GM23338 (cell line): ENCODE data around the gene PNLIP. TPM values are rescaled to one million over a fixed set of nuclear protein-coding genes. Genes with fewer than 3 reads are reported as not detected.

Experiments used
- ATAC-seq: fragments of 200-7000 bp; cut with Tn5 transposase; 3 replicates; pipeline ENCODE4 v1.9.1; 2020
- DNase-seq: peaks from one replicate; pipeline ENCODE4 v3.0.0-alpha.2; 2015; ENCODE audit warnings: low spot score
- H2AFZ ChIP-seq: fragments of 200-600 bp; sonication (generic); 2 replicates; pipeline ENCODE4 v1.8.0; 2016; ENCODE audit warnings: antibody characterized with exemption, mild to moderate bottlenecking, moderate library complexity
- H3F3A ChIP-seq: fragments of 200-600 bp; sonication (generic); replicated peaks from 2 replicates; pipeline ENCODE4 v1.8.0; 2017; ENCODE audit warnings: antibody characterized with exemption, mixed run types, low read depth
- H3K27ac ChIP-seq: fragments of 200-600 bp; sonication (generic); 2 replicates; pipeline ENCODE4 v1.6.1; 2016; ENCODE audit warnings: low read depth
- H3K27me3 ChIP-seq: fragments of 200-600 bp; sonication (generic); 2 replicates; pipeline ENCODE4 v1.8.0; 2016; ENCODE audit warnings: mild to moderate bottlenecking, mixed run types, moderate library complexity; ENCODE audit not compliant: insufficient read depth
- H3K36me3 ChIP-seq: fragments of 200-600 bp; sonication (generic); 2 replicates; pipeline ENCODE4 v1.8.0; 2016; ENCODE audit warnings: mild to moderate bottlenecking; ENCODE audit not compliant: insufficient read depth
- H3K4me1 ChIP-seq: fragments of 200-600 bp; sonication (generic); 2 replicates; pipeline ENCODE4 v1.8.0; 2016; ENCODE audit warnings: mild to moderate bottlenecking, moderate library complexity; ENCODE audit not compliant: insufficient read depth
- H3K4me2 ChIP-seq: fragments of 200-600 bp; sonication (generic); 2 replicates; pipeline ENCODE4 v1.7.1; 2017; ENCODE audit warnings: mixed run types
- H3K4me3 ChIP-seq: fragments of 200-600 bp; sonication (generic); 2 replicates; pipeline ENCODE4 v1.6.1; 2016; ENCODE audit warnings: mixed run types
- H3K79me2 ChIP-seq: fragments of 200-600 bp; sonication (generic); replicated peaks from 2 replicates; pipeline ENCODE4 v1.8.0; 2017; ENCODE audit warnings: mild to moderate bottlenecking; ENCODE audit not compliant: insufficient read depth
- H3K9me2 ChIP-seq: fragments of 200-600 bp; sonication (generic); 2 replicates; pipeline ENCODE4 v1.8.0; 2017; ENCODE audit not compliant: insufficient read depth
- H4K20me1 ChIP-seq: fragments of 200-600 bp; sonication (generic); replicated peaks from 2 replicates; pipeline ENCODE4 v1.8.0; 2017; ENCODE audit warnings: mild to moderate bottlenecking; ENCODE audit not compliant: insufficient read depth
- H3K27ac Mint-ChIP-seq: 2 replicates; pipeline ENCODE4 v1.8.0; 2020; ENCODE audit warnings: inconsistent platforms, mild to moderate bottlenecking, moderate library complexity, mixed read lengths
- H3K27me3 Mint-ChIP-seq: 3 replicates; pipeline ENCODE4 v1.8.0; 2022; ENCODE audit warnings: low read depth, mild to moderate bottlenecking, moderate library complexity, mixed read lengths, inconsistent platforms; ENCODE audit not compliant: insufficient read depth, poor library complexity
- H3K36me3 Mint-ChIP-seq: 3 replicates; pipeline ENCODE4 v1.8.0; 2021; ENCODE audit warnings: low read depth, mild to moderate bottlenecking, inconsistent platforms, moderate library complexity, mixed read lengths
- H3K4me1 Mint-ChIP-seq: 3 replicates; pipeline ENCODE4 v1.8.0; 2020; ENCODE audit warnings: mild to moderate bottlenecking, inconsistent platforms, mixed read lengths
- H3K4me3 Mint-ChIP-seq: 3 replicates; pipeline ENCODE4 v1.8.0; 2021; ENCODE audit warnings: moderate library complexity, mild to moderate bottlenecking, inconsistent platforms, mixed read lengths
- H3K9me3 Mint-ChIP-seq: 3 replicates; pipeline ENCODE4 v1.8.0; 2020; ENCODE audit warnings: moderate library complexity, mild to moderate bottlenecking, inconsistent platforms, mixed read lengths
- CREB1 ChIP-seq: fragments of 250-450 bp; sonication (Bioruptor Pico); IDR thresholded peaks from 2 replicates; pipeline ENCODE4 v1.5.0; 2020; ENCODE audit warnings: low read depth, mild to moderate bottlenecking, moderate library complexity
- EZH2 ChIP-seq: fragments of 200-600 bp; sonication (generic); IDR thresholded peaks from one replicate; pipeline ENCODE4 v1.8.0; 2017; ENCODE audit warnings: antibody characterized with exemption, mild to moderate bottlenecking, low read depth; ENCODE audit not compliant: unreplicated experiment
- JUNB ChIP-seq: IDR thresholded peaks from one replicate; pipeline ENCODE4 v1.6.1; 2016; ENCODE audit warnings: antibody characterized with exemption; ENCODE audit not compliant: unreplicated experiment
- NANOG ChIP-seq: IDR thresholded peaks from 2 replicates; pipeline ENCODE4 v1.6.1; 2016; ENCODE audit warnings: antibody characterized with exemption, borderline replicate concordance
- ZNF114 ChIP-seq: fragments of 250-450 bp; sonication (Bioruptor Pico); IDR thresholded peaks from 2 replicates; pipeline ENCODE4 v1.5.0; 2020; ENCODE audit warnings: mild to moderate bottlenecking, moderate library complexity
- ZNF331 ChIP-seq: fragments of 250-450 bp; sonication (Bioruptor Pico); IDR thresholded peaks from 2 replicates; pipeline ENCODE4 v1.5.0; 2020; ENCODE audit warnings: low read depth, mild to moderate bottlenecking, moderate library complexity
- polyA plus RNA-seq: library from polyadenylated mRNA; unstranded; fragments of >200 nt; fragmentation: Nextera tagmentation; extraction: Ambion mirVana; gene quantifications from 2 replicates; pipeline ENCODE4 v1.2.1, GENCODE V29; 2016
- total RNA-seq: library from RNA; depleted of rRNA; stranded (reverse); fragments of >200 nt; shearing (Covaris generic); gene quantifications from 2 replicates; pipeline ENCODE4 v1.2.3, GENCODE V29; 2014
- TF ChIP-seq, protein P1 (sequence below), 2 experiments: fragments of 200-600 bp in 1 of 2; sonication (generic) in 1 of 2; conservative IDR thresholded peaks; 2 replicates each; pipeline versions ENCODE4 v1.5.1 to v1.6.1; 2016 to 2017; ENCODE audit warnings: antibody characterized with exemption in 2 of 2, low read depth in 2 of 2, mild to moderate bottlenecking in 2 of 2, moderate library complexity in 1 of 2
- TF ChIP-seq, protein P2 (sequence below): IDR thresholded peaks from one replicate; pipeline ENCODE4 v1.6.1; 2018; ENCODE audit warnings: antibody characterized with exemption; ENCODE audit not compliant: unreplicated experiment
- TF ChIP-seq, protein P3 (sequence below): IDR thresholded peaks from 2 replicates; pipeline ENCODE4 v1.6.1; 2016; ENCODE audit warnings: antibody characterized with exemption

The PNLIP gene
- total and polyA plus RNA-seq, 2 experiments from 2014 or later, result not detected

DNA sequence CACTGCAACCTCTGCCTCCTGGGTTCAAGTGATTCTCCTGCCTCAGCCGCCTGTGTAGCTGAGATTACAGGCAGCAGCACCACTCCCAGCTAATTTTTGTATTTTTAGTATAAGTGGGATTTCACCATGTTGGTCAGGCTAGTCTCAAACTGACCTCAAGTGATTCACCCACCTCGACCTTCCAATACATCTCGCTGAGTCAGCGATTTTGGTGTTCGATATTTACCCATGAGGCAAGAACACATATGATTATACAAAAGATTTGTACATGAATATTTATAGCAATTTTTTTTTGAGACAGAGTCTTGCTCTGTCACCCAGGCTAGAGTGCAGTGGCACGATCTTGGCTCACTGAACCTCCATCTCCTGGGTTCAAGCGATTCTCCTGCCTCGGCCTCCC lies 19.8 kb downstream of the PNLIP start (continued):
- TF ChIP-seq, protein P1, sequence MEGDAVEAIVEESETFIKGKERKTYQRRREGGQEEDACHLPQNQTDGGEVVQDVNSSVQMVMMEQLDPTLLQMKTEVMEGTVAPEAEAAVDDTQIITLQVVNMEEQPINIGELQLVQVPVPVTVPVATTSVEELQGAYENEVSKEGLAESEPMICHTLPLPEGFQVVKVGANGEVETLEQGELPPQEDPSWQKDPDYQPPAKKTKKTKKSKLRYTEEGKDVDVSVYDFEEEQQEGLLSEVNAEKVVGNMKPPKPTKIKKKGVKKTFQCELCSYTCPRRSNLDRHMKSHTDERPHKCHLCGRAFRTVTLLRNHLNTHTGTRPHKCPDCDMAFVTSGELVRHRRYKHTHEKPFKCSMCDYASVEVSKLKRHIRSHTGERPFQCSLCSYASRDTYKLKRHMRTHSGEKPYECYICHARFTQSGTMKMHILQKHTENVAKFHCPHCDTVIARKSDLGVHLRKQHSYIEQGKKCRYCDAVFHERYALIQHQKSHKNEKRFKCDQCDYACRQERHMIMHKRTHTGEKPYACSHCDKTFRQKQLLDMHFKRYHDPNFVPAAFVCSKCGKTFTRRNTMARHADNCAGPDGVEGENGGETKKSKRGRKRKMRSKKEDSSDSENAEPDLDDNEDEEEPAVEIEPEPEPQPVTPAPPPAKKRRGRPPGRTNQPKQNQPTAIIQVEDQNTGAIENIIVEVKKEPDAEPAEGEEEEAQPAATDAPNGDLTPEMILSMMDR (conservative IDR thresholded peaks at IDR 0.05; ENCODE audit: low read depth in 2 of 2), result no peak
- TF ChIP-seq JUNB, result no peak
- no peak for TF ChIP-seq EZH2
- TF ChIP-seq ZNF114, result no peak

DNA sequence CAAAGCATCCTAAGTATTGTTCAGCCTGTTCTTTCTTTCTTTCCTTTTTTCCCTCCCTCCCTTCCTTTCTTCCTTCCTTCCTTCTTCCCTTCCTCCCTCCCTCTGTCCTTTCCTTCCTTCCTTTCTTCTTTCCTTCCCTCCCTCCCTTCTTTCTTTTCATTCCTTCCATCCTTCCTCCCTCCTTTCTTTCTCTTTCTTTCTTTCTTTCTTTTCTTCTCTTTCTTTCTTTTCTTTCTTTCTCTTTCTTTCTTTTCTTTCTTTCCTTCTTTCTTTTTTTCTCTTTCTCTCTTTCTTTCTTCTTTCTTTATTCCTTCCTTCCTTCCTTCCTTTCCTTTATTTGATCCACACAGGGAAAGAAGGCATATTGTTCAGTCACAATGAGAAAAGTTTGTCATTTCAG lies 21.2 kb downstream of the PNLIP start:
- H3K27ac ChIP-seq, result no peak overlapping the region
- Mint-ChIP-seq H3K9me3 (no peaks in the 10 kb centered on the region), H3K4me1 (no peaks in the 10 kb centered on the region; the same call in 2 of the 3 replicates), H3K27ac (no peak overlapping the region), H3K4me3 (no peak overlapping the region), H3K36me3 (no peaks in the 10 kb centered on the region), H3K27me3 (peaks cover 1% of the 10 kb centered on the region)
- no peaks in the 10 kb centered on the region for H3F3A ChIP-seq
- no peaks in the 10 kb centered on the region for H3K4me1 ChIP-seq
- ATAC-seq (no peak), DNase-seq (no peak)
- H3K4me3 ChIP-seq, result no peak overlapping the region
- H3K36me3 ChIP-seq, result no peaks in the 10 kb centered on the region
- no peak overlapping the region for H2AFZ ChIP-seq
- TF ChIP-seq ZNF331 (CRISPR knock-in tag), result no peak
- no peak for TF ChIP-seq CREB1 (CRISPR knock-in tag)
- no peak for TF ChIP-seq NANOG
- TF ChIP-seq, protein P1 (conservative IDR thresholded peaks at IDR 0.05; ENCODE audit: low read depth in 2 of 2), result no peak
- no peak for TF ChIP-seq JUNB
- no peak for TF ChIP-seq EZH2
- H3K79me2 ChIP-seq, result no peaks in the 10 kb centered on the region
- no peaks in the 10 kb centered on the region; the same call in 1 of the 2 replicates for H3K9me2 ChIP-seq
- no peaks in the 10 kb centered on the region for H4K20me1 ChIP-seq
- H3K27me3 ChIP-seq, result no peaks in the 10 kb centered on the region
- H3K4me2 ChIP-seq, result no peak overlapping the region

DNA sequence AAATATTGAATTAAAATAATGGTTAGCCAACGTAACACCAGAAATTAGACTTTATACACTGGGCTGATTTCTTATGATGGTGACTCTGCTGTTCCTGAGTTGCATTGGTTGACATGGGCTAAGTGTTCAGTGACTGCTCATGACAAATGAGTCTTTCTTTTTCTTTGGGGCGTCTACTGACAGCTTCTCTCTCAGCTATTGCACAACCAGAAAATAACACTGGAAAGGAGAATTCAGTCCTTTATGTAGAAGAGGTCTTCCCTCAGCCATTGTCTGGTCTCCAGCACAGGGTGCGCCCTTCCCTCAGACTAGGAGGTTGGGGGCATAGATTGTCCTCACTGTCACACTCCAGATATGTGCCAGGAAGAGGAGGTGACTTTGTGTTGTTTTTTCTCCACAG lies 21.6 kb downstream of the PNLIP start:
- Histone ChIP-seq H4K20me1 (no peaks in the 10 kb centered on the region), H3K4me3 (no peak overlapping the region), H3K36me3 (no peaks in the 10 kb centered on the region), H3K4me2 (no peak overlapping the region), H3K4me1 (no peaks in the 10 kb centered on the region), H3K79me2 (no peaks in the 10 kb centered on the region), H3F3A (no peaks in the 10 kb centered on the region), H3K27me3 (no peaks in the 10 kb centered on the region), H2AFZ (no peak overlapping the region), H3K9me2 (no peaks in the 10 kb centered on the region; the same call in 1 of the 2 replicates), H3K27ac (no peak overlapping the region)
- no peak for ATAC-seq
- Mint-ChIP-seq H3K36me3 (no peaks in the 10 kb centered on the region), H3K27ac (no peak overlapping the region), H3K4me3 (no peak overlapping the region), H3K27me3 (no peaks in the 10 kb centered on the region), H3K9me3 (no peaks in the 10 kb centered on the region), H3K4me1 (no peaks in the 10 kb centered on the region; the same call in 2 of the 3 replicates)
- DNase-seq, result no peak
- TF ChIP-seq, protein P2, sequence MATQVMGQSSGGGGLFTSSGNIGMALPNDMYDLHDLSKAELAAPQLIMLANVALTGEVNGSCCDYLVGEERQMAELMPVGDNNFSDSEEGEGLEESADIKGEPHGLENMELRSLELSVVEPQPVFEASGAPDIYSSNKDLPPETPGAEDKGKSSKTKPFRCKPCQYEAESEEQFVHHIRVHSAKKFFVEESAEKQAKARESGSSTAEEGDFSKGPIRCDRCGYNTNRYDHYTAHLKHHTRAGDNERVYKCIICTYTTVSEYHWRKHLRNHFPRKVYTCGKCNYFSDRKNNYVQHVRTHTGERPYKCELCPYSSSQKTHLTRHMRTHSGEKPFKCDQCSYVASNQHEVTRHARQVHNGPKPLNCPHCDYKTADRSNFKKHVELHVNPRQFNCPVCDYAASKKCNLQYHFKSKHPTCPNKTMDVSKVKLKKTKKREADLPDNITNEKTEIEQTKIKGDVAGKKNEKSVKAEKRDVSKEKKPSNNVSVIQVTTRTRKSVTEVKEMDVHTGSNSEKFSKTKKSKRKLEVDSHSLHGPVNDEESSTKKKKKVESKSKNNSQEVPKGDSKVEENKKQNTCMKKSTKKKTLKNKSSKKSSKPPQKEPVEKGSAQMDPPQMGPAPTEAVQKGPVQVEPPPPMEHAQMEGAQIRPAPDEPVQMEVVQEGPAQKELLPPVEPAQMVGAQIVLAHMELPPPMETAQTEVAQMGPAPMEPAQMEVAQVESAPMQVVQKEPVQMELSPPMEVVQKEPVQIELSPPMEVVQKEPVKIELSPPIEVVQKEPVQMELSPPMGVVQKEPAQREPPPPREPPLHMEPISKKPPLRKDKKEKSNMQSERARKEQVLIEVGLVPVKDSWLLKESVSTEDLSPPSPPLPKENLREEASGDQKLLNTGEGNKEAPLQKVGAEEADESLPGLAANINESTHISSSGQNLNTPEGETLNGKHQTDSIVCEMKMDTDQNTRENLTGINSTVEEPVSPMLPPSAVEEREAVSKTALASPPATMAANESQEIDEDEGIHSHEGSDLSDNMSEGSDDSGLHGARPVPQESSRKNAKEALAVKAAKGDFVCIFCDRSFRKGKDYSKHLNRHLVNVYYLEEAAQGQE, result no peak
- no peak for TF ChIP-seq ZNF331 (CRISPR knock-in tag)
- TF ChIP-seq, protein P3, sequence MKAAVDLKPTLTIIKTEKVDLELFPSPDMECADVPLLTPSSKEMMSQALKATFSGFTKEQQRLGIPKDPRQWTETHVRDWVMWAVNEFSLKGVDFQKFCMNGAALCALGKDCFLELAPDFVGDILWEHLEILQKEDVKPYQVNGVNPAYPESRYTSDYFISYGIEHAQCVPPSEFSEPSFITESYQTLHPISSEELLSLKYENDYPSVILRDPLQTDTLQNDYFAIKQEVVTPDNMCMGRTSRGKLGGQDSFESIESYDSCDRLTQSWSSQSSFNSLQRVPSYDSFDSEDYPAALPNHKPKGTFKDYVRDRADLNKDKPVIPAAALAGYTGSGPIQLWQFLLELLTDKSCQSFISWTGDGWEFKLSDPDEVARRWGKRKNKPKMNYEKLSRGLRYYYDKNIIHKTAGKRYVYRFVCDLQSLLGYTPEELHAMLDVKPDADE, result no peak
- TF ChIP-seq, protein P1 (conservative IDR thresholded peaks at IDR 0.05; ENCODE audit: low read depth in 2 of 2), result no peak
